ENCODE data around the gene EIF4H. TPM values are rescaled to one million over a fixed set of nuclear protein-coding genes. Genes with fewer than 3 reads are reported as not detected.
A peak's percentile ranks its signal among the peaks of the same experiment; 100 is the strongest.
"Not testable (repeated sequence)": the region's sequence is repeated elsewhere in the genome, so short reads cannot be mapped to it uniquely, and the experiment has no call there.

The EIF4H gene
- total RNA-seq, 1 donor from 2014 or later, result 308 TPM

DNA sequence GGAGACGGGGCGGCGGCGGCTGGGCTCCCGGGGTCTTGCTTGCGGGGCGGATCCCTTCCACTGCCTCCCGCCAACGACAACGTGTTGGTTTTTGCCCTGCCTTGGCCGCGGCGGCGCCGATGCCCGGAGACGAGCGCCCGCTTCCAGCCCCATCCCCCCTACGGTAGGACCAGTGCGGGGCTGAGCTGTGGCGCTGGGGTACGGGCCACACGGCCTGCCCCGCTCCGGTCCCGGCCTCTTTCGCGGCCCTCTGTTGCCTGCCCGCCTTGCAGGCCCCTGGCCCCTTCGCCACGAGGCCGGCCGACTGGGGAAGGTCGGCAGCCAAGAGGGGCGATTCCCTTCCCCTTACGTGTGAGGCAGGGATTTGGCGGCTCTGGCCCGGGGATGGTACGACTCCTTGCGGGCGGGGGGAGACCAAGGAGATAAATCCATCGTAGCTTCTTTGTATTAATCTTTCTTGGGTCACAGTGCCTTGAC, 488 bp downstream of the EIF4H start:
- peak; percentile 65 for DNase-seq (ENCODE audit: low read depth)

DNA sequence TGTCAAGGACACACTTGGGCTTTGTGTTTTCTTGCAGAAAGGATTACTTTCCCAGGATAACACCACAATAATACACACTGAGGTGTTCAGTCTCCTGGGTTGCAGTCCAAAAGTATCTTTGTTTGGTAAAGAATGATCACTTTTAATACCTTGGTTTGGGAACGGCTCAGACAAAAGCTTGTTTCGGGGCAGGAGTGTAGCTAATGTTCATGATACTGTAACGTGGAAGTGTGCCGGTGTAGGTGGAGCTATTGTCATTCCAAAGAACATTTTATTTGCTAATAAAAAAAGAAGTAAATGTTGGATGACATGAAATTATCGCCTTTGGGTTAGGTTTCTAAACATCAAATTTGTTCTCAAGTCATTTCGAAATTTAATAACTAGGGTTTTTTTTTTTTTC, 1.2 kb downstream of the EIF4H start:
- no peak for DNase-seq (ENCODE audit: low read depth)

DNA sequence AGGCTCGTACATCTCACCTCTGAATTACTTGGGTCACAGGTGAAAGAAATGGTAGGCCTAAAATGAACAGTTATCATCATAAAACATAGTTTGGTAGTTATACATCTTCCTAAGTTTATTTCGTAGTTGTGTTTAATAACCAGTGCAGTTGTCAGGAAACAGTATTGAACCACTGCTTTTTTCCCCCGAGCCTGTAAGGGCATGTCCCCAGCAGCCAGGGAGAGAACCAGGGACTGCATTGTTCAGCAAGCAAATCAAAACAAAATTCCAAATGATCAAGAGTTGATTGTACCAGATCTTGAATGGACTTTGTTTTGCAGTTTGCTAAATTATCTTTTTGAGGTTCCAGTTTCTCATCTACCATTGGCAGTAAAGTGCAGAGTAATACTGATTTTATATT, 2.4 kb downstream of the EIF4H start:
- no peak for DNase-seq (ENCODE audit: low read depth)

DNA sequence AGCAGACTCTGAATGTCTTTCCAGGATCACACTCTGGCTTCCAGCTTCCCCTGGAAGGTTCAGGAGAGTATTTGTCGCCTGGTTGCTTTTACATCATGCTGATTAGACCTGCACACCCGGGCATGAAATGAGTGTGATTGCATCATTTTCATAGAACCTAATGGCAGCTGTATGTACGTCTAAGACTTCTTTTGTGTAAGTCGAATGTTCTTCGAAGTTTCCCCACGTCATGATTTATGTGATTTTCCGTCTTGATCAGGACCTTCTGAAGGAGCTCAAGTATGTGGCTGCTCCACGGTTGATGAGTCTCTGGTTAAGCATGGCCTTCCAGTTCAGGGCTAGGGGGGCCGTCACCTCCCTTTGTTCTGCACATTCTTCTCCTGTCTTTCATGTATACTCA, 4.5 kb downstream of the EIF4H start:
- no peak for DNase-seq (ENCODE audit: low read depth)

DNA sequence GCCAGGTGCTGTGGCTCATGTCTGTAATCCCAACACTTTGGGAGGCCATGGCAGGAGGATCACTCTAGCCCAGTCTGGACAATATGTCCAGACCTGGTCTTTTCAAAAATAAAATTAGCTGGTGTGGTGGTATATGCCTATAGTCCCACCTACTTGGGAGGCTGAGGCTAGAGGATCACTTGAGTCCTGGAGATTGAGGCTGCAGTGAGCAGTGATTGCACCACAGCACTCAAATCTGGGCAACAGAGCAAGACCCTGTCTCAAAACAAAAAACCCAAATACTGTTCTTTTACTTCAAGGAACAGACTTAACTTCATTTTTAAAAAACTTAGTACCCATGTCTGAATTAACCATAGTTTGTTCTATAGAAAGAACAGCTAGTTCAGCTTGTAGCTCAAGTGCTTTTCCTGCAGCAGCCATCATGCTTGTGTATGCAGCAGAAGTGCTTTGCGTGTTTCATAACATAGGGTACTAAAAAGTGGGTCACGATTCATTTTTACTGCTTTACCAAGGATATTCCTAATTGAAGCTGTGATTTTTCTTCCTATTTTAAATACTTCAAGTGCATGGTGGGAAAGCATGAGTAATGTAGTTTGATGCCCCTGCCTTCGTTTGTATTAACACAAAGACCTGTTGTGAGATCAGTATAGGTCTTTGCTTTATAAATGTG, 5.9 kb downstream of the EIF4H start:
- no peak for DNase-seq (ENCODE audit: low read depth)

DNA sequence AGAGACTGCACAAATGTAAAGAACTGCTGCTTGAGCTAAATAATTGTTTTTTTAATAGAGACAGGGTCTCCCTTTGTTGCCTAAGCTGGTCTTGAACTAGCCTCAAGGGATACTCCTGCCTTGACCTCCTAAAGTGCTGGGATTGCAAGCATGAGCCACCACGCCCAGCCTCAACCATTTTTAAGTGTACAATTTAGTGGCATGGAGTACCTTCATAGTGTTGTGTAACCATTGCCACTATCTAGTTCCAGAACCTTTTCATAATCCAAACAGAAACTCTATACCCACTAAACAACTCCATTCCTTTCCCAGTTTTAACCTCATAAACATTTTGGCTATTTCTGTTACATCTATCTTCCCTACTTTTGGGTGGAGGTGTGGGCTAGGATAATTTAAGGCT, 6.7 kb downstream of the EIF4H start:
- no peak for DNase-seq (ENCODE audit: low read depth)

DNA sequence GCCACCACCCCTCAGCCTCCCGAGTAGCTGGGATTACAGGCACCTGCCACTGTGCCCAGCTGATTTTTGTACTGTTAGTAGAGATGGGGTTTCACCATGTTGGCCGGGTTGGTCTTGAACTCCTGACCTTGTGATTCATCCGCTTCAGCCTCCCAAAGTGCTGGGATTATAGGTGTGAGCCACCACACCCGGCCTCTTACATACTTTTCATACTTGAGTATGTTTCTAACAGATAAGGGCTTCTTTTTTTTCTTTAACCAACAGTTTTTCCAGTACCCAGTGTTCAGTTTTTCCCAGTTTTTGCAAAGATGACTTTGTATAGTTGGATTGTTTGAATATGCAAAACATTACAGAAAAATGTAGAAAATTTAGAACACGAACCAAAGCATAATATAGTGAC, 7.7 kb downstream of the EIF4H start:
- no peak for DNase-seq (ENCODE audit: low read depth)

DNA sequence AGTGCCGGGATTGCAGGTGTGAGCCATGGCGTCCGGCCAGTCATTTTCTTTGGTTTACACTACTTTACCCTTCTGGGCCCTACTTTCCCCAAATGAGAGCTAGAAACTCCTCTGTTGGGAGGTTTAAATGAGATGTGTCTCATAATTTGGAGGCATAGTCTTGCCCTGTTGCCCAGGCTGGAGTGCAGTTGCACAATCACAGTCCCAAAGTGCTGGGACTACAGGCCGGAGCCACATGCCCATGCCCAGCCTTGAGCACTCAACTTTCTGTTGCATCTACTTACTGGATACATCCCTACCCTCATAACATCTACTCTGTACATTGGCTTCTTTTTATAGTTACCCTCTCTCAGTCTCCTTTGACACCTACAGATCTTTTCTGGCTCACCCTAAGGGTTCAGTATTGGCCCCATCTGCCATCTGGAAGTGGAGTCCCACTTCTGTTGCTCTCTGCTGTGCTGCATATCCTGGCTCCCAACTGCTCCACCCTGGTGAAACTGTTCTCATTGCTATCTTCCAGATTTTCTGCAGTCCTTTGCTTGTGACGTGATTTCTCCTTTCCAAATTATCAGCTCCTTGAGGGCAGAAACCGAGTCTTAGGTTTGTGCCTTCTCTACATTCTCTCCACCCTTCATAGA, 8.4 kb downstream of the EIF4H start:
- DNase-seq (ENCODE audit: low read depth), result no peak

DNA sequence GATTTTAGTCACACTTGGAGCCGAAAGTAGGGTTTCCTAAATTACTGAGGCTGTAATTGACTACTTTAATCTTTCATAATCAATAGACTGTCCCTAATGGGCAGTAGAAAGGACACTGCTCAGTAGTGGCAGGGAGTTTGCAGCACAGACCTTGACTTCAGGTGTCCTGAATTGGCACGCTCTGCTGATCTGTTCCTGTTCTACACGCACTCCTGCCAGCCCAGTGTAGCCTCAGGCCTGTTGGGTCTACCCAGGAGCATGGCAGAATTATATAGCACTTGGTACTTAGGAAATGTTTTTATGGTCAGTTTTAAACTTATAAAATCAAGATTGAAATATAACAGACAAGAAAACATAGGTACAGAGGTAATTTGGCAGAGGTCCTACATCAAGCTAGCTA, 9.0 kb downstream of the EIF4H start:
- no peak for DNase-seq (ENCODE audit: low read depth)

DNA sequence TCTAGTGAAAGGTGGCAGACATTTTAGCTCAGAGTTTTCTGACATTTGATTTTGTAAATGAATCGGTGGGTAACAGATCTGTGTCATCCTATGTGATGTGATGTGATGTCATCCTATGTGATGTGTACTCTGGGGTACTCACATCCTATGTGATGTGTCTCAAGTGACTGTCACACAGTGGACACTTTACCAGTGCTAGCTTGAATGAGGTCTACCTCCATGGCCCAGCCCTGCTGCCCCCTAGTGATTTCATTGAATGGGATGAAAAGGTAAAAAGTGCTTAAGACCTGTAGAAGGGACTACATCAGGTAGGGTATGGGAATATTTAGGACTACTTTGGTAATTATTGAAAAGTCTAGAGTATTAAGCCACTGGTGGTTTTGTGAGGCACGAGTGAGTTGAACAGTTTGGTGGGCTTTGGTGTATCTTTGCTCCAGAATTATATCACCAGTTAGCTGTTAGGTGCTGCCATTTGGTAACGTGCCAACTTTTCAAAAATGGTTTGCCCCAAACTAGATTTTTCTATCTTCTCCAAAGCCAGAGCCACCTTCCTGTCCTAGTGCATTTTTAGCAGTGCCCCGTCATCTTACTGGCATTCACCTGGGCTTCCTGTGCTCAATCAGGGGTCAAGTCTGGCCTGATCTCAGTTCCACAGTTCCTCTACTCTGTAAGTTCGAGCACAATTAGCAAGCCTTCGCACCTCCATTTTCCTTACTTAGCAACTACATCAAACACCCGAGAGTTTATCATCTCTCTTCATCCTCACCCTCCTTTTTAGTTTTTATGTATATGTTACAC, 9.7 kb downstream of the EIF4H start:
- DNase-seq (ENCODE audit: low read depth), result no peak

DNA sequence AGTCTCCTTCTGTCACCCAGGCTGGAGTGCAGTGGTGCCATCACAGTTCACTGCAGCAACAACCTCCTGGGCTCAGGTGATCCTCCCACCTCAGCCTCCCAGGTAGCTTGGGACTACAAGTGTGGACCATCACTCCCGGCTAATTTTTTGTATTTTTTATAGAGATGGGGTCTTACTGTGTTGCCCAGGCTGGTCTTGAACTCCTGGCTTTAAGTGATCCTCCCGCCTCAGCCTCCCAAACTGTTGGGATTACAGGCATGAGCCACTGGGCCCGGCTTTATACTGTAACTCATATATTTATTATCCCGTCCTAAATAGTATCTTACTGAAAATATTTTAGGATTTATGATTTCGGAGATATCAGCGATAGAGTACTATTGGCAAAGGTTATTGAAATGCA, 10.9 kb downstream of the EIF4H start:
- DNase-seq (ENCODE audit: low read depth), result no peak

DNA sequence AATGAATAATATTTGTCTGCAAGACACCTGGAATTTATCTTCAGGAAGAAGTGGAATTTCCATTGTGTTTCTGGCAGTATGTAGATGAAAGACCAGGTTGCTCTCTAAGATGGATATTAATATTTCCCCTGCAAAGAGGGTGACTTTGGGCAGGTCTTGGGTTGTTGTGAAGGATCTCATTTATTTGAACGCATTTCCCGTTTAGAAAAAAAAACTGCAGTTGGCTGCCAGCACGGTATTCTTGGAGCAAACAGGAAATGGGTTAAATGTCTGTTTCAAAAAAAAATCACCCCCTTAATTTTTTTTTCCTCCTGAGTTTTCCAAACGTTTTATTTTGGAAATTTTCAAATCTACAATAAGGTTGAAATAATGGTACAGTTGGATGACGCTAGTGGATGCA, 11.5 kb downstream of the EIF4H start:
- DNase-seq (ENCODE audit: low read depth), result no peak

DNA sequence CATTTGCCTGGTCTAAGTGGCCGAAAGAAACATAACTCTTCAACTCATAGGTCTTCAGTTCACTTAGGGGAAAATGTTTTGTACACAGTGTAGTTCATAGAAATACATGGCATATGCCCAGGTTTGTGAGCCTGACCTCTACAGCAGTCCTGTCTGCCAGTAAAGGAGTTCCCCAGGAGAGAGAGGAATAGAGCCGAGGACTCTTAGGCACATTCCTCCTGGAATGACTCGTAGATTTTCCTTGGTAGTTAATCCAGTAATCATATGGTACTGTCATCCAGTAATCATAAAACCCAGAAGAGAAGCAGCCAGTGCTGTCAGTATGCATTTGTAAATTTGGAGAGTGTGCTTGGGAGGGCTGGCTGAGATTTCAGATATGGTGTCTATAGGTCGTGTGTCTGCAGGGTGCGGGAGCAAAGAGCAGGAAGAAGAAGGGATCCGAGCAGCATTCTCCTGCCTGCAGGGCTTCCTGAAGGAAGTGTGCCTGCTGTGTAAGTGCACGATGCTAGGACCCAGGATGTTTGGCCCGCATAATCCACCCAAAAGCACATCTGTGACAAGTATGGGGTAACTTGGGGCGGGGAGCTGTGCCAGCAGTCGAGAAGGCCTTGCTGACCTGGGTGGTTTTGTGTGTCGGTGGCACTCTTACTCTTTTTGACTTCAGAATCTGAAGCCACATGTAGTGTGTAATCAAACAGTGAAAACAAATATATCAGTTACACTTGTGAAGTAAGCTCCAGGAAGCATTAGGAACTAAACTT, 13.9 kb downstream of the EIF4H start:
- peak; percentile 24 for DNase-seq (ENCODE audit: low read depth)

DNA sequence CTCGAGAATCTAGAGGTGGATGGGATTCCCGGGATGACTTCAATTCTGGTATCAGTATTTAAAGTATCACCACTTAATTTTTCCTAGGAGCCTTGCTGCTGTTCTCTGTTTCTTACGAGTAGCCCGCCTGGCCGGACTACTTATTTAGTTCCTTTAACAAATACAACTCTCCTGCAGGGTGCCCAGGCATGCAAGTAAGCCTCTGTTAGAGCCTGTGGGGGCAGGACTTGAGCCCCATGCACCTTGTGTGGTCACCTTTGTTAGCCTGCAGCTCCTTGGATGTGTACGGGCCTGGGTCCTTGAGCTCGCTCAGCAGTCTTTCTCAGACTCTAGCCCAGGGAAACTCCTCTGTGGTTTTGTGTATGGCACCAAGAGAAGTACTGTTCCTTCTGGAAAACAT, 16.1 kb downstream of the EIF4H start:
- DNase-seq (ENCODE audit: low read depth), result no peak

DNA sequence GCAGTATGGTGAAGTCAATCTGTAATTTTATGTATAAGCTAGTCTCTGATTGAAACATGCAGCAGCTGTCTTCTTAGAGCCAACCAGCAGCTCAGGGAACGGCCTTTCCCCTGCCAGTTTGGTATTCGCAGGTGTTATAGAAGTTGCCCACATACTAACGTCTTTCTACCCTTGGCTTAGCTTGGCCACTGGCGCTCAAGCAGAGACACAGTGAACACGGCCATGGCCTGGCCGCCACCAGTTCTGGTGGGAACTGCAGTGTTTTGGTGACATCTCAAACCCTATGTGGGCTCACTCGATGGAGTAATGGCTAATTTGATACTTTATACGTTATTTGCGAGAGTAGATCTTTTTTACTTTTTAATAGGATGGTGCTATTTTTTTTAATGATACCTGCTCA, 17.1 kb downstream of the EIF4H start:
- DNase-seq (ENCODE audit: low read depth), result no peak

DNA sequence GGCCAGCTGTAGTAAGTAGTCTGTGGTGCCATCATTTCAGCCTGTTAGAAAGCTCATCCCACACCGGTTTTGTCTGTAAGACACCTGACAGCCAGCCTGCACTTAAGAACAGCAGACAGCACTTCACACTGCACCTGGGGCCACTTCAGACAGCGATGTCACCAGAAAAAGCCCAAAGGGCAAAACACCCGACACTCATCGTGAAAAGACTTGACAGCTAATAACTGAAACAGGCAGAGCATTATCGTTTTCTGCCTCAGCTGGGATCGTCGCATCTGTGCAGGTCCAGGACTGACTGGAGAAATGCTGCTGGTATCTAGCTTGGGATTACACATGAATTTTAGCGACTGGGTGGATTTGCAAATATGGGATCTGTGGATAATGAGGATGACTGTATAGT, 18.9 kb downstream of the EIF4H start:
- DNase-seq (ENCODE audit: low read depth), result no peak

DNA sequence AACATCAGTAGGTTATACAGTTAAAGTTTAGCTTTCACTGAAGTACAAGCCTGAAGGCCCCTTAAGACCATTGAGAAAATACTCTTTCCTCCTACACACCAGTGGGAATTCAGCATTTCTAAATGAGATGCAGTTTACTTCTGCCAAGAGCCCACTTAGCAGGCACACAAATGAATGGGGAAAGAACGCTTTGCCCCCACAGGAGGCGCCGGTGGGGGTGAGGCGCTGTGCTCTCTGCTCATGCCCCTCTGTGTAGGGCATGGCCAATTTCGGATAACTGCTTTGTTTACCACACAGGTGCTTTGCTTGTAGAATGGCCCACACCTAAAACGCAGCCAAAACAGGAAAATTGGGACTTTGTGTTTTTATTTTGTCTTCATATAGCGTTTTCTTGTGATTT, 19.8 kb downstream of the EIF4H start:
- DNase-seq (ENCODE audit: low read depth), result no peak

DNA sequence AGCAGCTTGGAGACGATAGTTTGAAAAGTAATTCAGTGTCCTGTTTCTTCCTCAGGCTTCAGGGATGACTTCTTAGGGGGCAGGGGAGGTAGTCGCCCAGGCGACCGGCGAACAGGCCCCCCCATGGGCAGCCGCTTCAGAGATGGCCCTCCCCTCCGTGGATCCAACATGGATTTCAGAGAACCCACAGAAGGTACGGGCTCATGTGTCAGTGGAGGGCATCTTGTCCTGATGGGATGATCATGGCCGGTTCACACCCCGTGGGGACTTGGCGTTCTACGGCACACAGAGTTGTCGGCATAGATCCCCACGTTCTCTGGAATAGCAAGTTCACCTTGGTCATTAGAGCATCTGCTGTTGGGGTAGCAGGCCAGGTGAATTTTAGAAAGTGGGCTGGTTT, 20.5 kb downstream of the EIF4H start:
- no peak for DNase-seq (ENCODE audit: low read depth)

DNA sequence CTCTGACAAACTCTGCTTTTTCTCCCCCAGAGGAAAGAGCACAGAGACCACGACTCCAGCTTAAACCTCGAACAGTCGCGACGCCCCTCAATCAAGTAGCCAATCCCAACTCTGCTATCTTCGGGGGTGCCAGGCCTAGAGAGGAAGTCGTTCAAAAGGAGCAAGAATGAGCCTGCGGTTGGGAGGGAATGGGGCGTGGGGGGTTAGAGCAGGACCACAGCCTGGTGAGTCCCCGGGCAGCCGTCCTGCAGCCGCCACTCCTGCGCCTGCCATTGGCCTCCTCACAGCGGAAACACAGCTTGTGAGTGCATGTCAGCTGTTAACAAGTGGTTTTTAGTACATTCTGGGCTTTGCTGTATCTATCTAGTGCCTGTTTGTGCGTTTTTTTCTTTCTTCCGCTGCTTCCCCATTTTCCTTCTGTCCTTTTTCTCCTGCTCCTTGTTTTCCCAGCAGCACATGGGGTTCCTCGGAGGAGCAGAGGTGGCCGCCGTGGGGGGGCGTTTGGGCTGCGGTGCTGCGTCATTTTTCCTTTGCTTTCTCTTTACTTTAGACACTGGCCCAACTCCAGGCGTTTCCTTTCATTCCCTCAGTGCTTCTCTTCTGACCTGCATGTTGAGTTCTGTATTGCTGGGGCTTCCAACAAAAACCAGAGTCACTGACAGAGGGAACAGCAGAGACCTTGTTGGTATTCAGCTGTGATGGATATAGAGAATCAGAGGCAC, 21.1 kb downstream of the EIF4H start:
- DNase-seq (ENCODE audit: low read depth), result not testable (repeated sequence)

DNA sequence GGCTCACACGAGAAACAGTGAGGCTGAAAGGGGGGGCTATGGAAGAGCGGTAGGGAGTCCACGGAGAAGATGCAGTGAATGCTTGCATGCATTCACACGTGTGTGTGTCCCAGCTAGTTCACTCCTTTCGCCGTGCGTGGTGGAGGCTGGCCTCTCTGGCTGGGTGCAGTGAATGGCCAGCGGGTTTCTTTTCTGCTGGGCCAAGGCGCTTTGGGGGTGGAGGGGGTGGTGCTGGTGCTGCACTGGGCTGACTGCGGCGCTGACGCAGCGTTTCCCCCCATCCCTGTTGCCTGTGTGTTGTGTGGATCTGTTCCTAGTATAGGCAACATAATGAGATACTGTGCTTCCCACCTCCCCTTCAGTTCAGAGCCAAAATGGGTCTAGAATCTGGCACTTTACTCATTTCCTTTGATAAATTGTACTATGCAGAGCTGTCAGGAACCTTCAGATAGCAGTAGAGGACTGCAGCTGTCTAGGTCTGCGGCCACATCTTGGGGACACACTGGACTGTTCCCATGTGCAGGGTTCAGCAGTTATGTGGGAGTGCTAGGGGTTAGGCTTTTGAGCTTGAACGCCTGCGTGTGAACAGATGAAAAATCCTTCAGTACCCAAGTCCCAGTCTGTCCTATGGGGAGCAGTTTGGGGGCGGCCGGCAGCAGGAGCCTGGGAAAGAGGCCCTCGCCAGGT, 22.0 kb downstream of the EIF4H start:
- not testable (repeated sequence) for DNase-seq (ENCODE audit: low read depth)
